Measurements from ENCODE around the gene AUTS2. TPM values are rescaled to one million over a fixed set of nuclear protein-coding genes. Genes with fewer than 3 reads are reported as not detected.

Gene AUTS2
- total RNA-seq, 1 donor from 2014 or later: 1.2 TPM

DNA sequence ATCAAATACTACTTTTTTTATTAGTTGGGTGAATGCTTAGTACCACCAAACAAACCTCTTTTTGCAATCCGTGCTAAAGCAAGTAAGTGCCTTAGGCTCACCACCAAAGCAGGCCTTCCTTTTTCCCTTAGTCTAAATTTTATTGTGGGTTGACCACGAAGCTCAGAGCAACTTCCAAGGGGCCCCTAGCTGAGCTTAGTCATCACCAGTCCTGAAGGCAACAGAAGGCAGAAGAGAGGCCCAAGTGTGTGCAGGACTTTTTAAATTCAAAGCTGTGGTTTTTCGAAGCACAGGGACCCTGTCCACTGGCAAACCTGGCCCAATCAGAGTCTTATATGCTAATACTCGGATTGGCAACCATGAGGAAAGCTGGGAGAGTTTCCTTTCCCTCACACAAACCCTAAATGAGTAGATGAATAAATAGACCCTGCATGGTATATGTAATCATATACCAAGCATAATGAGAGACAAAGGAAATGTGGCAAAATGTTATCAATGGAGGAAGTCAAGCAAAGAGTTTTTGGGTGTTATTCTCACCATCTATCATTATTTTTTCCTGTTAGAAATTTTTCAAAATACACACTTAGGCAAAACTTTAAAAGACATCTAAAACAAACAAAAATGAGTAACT lies 1080.5 kb downstream of the AUTS2 start:
- DNase-seq: no peak

DNA sequence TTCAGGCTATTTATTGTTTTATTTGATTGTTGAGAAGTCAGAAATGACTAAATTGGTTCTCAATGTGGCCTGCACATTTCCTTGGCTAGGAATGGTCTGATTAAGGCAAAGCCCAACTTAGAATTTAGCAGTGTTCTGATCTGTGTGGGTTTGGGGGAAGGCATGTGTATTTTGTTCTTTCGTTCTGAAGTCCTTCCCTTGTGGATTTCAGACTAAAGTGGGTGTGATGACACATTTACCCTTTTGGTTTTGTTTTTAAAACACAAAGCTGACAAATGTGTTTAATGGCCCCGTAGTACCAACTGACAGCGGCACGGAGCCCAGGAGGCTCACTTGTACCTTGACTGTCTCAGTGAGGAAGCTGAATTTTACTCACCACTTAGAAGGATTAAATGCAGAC lies 1081.4 kb downstream of the AUTS2 start:
- no peak for DNase-seq

DNA sequence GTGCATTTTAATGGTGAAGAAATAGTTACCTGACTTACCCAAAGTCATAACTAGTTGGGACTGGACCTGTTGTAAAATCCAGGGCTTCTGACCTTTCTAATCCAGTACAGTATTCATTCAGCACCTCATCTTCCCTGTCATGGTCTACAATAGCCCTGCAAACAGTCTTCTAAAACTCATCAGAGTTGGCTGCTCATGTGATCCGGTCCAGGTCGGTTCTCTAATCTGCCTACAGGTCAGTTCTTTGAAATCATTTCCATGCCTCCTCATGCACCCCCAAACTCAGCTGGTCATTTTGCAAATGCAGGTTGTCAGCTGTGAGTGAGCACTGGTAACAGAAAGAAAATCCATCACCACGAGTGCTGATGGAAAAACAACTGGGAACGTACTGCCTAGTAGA lies 1082.0 kb downstream of the AUTS2 start:
- no peak for DNase-seq

DNA sequence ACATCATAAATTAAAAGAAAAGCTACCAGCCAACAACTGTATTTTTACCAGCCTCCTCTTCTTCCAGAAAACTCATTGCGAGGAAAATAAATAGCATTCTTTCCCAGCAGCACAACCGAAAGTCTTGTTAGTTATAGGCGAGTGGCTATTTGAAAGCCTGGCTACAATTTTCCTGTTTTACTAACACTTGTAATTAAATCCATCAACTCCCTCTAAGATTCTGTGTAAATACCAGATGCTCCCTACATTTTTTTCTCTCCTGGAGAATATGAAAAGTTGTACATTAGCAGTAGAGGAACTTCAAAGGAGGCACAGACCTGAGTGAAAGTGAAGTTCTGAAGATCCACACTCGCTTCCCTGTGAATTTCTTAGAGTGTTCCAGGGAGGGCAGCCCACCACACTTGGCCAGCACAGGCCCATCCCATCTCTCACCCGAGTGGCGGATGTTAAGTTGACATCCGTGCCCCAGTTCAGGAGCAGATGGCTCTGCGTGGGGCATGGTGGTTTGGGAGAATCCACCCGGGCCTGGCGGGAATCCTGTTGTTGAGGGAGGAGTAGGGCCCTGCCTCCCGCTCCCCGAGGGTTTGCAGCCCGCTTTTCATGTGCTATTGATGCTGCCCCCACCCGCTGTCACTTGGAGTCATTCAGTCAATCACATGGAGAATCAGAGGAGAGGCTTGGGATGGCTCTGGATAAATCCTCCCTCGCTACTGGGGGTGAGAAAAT lies 1082.6 kb downstream of the AUTS2 start:
- no peak for DNase-seq

DNA sequence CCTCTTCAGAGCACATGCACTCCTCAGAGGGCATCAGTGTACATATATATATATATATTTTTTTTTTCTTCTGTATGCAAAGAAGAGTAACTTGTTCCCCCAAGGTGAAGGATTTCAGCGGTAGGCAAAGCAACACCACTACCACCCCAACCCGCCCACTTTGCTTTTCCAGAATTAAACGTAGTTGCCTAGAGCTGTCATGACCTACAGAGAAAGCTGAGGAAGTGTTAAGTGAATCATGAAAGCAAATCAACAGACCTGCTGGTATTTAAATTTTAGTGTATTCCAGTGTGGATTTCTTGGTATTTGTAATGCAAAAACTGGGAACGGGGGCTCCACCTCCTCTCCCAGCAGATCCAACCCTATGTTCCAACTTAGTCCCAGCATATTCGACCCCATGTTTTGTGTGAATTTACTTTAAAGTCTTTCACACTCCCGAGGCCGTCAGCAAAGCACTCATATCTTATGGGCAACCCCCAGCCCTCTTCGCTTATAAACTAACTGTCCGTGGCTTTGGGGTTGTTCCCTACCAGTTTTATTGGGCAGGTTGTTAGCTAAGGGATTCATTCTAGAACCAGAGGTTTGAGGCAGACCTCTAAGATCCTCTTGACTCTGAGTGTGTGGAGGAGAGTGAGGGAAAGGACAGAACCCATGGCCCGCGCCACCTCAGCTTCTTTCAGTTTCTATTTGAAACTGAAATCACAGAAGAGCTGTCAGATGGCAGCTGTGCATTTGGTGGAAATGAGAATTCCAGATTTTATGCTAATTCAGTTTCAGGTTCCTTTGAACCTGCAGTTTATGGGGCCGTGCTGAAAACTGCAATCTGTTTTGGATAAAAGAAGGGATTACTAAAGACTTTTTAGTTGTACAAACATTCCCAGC lies 1083.4 kb downstream of the AUTS2 start:
- DNase-seq: no peak

DNA sequence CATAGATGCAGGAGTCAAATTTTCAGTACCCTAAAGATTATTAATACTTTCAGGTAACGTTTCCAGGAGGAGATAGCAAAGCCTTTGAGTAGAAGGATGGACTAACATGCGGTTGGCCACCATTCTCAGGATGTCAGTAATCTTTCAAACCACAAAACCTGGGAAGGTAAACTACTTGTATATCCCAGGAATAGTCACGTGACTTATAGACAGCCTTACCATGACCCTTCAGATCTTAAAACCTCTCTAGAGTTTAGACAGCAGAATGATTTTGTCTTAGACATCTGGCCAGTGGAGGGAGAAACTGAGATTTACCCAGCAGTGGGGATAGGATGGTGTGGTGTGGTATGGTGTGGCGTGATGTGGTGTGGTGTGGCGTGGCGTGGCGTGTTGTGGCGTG lies 1085.9 kb downstream of the AUTS2 start:
- no peak for DNase-seq

DNA sequence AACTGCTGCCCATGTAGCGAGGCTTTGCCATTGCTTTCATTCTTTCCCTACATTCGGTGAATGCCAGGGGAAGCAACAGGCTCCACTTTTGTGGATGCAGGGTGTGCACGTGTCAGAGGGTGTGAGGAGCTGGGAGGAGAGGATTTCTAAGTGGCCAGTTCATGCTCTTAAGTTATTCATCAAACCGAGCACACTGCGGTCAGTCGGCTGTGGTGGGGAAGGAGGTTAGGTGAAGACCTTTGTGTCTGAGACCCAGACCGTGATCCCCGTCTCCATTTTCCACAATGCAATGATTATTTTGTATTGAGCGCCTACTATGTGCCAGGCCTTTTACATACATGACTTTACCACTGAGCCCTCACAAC lies 1095.0 kb downstream of the AUTS2 start:
- DNase-seq: no peak

DNA sequence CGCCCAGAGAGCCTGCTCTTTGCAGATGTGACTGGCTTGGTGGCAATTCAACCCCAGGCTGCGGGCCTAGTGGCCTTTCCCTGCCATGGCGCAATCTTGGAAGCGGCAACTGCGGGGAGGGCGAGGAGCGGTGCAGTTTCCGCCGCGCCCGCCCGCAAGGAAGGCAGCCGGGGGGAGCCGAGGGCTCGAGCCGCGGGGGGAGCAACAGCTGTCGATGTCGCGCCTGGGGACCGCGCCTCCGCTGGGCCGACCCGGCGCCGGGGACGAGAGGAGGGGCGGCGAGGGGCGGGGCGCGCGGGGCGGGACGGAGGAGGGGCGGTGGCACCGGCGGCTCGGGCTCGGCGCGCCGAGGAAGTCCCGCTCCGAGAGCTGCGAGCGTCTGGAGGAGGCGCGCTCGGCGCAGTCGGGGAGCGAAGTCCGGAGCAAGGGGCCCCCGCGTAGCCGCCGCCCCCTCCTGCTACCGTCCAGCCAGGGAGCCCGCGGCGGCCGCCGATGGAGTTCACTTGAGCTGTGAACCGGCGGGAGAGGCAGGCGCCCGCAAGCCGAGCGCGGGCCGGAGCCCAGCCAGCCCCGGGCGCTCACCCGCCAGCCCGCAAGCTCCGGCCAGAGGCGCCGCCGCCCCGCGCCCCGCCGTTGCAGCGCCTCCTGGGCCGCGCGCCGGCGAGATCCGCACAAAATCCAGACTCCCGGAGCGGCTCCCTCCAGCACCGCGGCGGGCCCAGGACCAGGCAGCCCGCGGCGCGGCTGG lies 1095.6 kb downstream of the AUTS2 start:
- DNase-seq: peak; percentile 4

DNA sequence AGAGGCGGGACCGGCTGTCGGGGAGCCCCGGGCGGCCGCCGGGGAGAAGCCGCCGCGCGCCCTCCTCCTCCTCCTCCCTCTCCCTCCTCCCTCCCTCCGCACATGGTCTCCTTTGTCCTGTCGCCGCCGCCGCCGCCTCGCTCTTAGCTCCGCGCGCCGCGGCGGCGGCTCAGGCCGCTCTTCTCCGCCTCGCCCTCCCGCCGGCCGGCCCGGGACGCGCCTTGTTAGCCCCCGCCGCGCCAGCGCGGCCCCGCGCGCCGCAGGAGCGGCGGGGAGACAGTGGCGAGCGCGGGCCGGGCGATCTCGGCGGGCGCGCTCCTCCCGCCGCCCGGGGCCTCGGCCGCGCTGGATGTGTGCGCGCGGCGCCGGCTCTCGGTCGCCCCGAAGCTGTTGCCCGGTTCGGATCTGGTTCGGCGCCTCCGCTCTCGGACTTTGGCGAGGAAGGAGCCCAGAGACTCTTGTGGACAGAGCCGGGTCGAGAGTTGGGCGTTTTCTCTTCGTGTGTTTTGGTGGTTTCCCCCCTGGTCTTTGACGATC lies 1096.2 kb downstream of the AUTS2 start:
- DNase-seq: peak; percentile 11

DNA sequence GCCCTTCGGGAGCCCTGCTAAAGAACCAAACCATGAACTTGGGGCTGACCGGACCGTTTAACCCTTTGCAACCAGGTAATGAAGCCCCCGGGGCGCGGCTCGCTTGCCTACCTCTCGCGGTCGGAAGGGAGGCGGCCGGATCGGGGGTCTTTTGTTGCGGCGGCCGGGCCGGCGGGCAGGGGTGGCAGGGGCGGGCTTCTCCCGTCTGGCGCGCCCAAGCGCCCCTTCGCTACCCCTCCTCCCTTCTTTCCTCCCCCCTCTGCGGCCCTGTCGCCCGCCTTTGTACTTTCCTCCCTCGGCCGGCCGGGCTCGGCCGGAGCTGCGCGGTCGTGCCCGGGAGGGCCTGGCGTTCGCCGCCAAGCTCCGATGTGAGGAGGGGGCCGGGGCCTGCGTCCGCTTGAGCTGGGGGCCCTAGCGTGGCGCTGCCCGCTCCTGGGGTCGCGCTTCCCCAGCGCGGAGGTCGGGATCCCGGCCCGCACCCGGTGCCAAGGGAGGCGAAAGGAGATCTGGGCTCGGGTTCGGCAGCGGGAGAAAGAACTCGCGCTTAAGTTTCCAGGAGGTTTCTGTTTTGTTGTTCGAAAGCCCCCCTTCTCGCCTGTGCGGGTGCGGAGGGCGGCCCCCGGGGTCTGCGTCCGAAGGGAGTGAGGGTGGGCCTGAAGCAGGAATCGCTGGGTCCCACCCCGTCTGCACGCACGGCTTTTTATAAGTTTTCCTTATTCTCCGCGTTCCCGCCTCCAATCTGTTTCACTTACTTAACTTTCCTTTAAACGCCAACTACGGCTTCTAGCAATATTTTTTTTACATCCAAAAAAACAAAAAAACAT lies 1096.9 kb downstream of the AUTS2 start:
- DNase-seq: no peak

DNA sequence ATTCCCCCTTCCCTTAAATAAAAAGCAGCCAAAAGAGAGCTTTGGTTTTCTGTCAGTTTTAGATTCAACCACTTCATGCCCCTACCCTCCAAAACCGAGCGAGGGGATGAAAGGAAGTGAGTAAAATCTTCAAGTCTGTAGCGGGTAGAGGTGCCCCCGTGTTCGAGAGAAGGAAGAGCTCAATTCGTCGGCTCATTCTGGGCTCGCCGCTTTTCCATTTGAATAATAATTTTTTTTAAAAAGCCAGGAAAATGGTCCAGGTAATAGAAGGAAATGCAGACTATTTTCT lies 1097.5 kb downstream of the AUTS2 start:
- no peak for DNase-seq

DNA sequence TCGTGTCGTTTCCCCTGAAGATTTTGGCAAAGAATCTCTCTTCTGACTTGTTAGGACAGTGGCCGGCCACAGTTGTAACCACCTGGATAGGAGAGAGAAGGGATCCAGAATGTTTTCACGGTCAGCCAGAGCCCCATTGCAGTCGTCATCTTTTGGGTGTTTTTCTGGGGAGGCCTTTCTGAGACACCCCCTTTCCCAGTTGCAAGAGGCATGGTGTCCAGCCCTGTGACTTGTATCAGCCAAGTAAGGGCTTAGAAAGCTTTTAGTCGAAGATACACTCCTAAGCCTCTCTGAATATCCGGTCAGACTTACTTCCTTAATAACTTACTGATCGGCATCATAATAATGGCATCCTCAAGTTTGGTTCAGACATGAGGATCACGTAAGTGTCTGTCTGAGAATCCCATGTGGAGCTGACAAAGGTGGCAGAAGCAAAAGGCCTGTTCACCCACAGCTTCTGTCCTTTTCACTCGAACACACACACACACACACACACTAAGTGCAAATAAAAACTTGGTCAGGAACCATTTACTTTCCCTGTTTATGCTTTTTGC lies 1098.0 kb downstream of the AUTS2 start:
- DNase-seq: no peak

DNA sequence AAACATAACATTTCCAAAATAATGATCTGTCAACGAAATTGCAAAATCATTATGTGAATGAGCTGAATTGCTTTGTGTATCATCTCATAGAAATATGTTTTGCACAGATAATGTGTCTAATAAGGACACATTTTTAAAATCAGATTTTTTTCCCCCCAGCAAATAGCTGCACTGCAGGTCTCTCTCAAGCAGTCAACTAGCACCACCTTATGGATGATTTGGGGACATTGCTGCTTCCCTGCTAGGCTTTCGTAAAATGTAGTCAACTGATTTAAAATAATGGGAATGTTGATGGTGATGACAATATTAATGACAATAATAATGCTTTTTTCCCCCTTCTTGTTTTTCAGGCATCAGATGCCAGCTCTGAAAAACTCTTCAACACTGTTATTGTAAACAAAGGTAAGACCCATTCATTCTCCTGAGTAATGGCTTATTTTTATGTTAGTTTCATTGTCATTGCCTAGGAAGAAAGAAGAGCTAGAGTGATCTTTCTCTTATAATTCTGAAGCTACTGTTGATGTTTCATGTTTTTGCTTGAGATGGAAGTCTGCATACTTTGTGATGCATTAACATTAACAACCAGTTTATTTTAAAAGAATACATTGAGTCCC lies 1100.1 kb downstream of the AUTS2 start:
- DNase-seq: peak; percentile 65

DNA sequence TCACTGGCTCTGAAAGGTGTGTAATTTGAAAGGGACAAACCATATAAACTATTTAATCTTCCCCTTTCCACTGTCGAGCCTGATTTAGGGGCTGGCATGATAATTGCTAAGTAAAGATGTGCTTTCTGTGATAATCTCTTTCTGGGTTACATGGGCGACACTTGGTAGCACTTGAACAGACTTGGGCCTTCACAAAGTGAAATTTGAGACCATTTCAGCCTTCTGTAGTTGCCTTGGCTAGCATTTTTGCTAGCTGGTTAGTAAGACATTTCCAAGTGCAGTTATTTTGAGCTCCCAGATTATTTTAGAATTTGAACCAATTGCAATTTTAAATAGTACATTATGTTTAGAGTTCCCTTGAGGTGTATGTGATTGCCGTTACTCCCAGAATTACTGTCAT lies 1101.0 kb downstream of the AUTS2 start:
- no peak for DNase-seq

DNA sequence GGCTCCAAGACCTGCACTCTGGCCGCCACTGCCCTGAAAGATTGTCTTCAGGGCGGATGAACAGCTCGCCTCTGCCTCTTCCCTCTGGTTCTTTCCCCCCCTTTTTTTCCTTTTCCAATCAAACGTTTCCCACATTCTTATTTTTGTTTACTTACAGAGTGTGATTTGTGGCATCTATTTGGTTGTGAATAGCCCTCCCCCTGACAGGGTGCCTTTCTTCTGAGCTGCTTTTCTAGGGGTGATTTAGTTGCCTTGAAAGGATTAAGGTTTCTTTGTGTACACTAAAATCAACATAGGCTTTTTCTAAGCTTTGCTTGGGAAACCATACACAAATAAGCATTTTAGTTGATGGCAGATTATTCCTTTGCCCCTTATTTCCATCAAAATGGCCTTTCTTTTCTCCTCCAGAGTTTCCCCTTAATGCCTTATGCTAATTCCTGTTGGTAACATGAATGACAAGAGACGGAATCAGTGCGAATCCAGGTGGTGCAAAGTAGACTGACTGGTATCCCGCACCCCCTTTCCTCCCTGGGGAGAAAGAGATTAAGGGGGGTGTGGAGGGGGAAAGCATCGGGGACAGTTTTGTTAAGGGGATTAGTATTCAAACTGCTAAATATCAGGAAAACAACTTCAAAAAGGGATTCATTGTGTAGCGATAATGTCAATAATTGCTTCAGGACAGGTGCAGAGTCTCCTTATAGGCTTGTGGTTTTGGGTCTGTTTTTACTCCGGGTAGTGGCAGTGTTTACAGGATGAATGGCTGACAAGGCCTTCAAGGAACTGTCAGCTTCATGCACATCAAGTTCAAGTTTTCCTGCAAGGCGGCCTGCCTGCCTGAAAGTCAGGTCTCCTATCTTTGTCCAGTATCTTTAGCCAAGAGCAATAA lies 1102.0 kb downstream of the AUTS2 start:
- DNase-seq: no peak

DNA sequence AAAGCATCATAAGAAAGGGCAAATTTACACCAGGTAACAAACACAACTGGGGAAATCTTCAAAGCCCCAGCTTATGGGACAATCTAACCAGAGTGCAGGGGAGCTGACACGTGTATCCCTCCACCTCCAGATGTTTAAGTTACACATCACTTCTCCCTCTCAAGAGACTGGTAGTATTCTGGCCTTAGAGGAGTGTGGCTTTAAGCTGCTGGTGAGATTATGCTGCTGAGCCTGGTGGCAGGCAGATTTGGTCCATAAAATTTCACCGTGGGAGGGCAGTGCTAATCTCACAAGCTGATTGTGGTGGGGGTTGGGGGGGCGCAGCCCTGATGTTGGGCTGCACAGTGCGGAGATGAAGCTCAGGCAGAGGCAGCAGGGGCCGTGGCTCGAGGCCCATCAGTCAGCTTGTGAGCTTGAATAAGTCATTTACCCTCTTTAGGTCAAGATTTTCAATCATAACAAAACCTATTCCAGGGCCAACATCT lies 1102.7 kb downstream of the AUTS2 start:
- no peak for DNase-seq

DNA sequence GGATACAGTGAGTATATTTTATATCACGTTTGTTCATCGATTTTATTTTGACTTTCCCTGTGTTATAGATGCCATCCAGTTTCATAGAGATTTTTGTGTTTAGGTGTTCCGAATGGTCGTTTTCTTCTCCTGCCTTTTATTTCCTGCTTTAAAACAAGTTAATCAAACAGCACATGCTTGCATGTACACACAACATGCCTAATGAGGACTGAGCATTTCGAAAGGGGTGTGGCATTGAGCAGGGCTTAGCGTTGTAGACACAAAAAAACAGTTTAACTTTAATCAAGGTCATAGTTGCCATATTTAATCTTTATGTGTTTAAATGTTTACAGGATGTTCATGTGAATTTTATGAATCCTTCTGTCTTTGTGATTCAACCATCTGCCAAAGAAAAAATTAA lies 1103.2 kb downstream of the AUTS2 start:
- no peak for DNase-seq

DNA sequence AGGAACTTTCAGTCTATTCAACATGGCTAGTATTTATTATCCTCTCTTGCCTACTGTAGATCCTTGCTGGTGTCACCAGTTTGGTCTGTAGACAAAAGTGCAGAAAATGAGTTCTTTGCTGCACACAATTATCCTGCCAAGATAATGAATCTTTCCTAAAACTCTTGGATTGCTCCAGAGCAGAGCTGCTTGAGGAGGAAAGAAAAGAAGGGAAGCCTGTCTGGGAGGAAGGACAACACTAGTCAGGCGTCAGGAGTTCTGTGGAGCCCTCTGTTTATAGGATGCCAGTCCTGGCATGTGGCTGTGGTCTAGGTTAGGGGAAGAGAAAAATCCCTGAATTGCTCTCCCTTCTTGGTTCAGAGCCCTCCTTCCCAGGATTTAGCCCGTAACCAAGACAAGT lies 1103.7 kb downstream of the AUTS2 start:
- DNase-seq: no peak

DNA sequence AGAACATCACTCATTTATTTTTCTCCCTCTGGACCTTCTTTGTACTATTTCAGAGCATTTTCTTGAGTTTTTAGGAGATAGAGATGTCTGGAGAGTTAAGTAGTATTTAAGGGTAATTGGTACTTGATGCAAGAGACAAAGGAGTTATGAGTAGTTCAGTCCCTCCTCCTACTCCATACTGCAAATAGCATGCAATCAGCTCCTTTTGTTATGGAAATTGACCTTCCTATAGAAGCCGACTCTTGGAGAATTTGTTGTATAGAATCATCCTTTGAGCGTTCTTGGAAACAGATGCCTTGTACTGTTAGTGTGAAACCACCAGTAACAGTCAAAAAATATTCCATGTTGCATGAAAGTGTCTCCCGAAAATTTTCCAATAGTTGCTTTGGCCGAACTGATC lies 1105.5 kb downstream of the AUTS2 start:
- DNase-seq: no peak

DNA sequence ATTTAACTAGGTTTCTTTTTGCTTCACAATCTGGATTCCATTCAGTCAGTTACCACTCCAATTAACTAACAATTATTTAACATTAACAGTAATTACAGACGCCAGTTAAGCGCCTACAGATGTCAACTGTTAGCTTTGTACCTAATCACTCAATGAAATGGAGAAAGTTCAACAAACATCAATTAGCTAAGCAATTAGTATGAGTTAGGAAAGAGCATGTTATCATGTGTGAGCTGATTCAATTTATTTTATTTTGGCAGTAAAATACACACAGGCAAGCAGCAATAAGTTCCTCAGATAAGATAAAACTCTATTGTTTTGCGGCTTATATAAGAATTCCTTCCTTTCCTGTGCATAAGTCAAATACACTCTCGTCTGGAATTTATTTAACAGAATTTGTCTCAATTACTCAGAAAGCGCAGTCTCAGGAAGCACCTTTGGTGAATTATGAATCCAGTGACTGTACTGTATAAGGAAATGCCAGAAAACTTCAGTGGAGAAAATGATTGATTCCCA lies 1106.6 kb downstream of the AUTS2 start:
- DNase-seq: no peak

Measured in dermis blood vessel endothelial cell (primary cell).